ENCODE results near the gene EPHB3. TPM values are rescaled to one million over a fixed set of nuclear protein-coding genes. Genes with fewer than 3 reads are reported as not detected.

The EPHB3 gene
- total RNA-seq, 1 donor from 2014 or later = 13.4 TPM

- Mint-ChIP-seq H3K4me1 (peaks cover 13% of the 10 kb centered on the region), H3K9me3 (no peaks in the 10 kb centered on the region), H3K36me3 (ENCODE audit: low read depth) (no peaks in the 10 kb centered on the region), H3K4me3 (peak overlapping the region; percentile 79), H3K27ac (ENCODE audit: unreplicated experiment) (no peak overlapping the region), H3K27me3 (ENCODE audit: low read depth) (peaks cover 78% of the 10 kb centered on the region)
- TF ChIP-seq, protein P1, sequence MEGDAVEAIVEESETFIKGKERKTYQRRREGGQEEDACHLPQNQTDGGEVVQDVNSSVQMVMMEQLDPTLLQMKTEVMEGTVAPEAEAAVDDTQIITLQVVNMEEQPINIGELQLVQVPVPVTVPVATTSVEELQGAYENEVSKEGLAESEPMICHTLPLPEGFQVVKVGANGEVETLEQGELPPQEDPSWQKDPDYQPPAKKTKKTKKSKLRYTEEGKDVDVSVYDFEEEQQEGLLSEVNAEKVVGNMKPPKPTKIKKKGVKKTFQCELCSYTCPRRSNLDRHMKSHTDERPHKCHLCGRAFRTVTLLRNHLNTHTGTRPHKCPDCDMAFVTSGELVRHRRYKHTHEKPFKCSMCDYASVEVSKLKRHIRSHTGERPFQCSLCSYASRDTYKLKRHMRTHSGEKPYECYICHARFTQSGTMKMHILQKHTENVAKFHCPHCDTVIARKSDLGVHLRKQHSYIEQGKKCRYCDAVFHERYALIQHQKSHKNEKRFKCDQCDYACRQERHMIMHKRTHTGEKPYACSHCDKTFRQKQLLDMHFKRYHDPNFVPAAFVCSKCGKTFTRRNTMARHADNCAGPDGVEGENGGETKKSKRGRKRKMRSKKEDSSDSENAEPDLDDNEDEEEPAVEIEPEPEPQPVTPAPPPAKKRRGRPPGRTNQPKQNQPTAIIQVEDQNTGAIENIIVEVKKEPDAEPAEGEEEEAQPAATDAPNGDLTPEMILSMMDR (conservative IDR thresholded peaks at IDR 0.05) = no peak
- no peak for DNase-seq (ENCODE audit: low read depth, low spot score)
These were observed 36.6 kb upstream of the EPHB3 start for GRCh38 chr3:184524981-184525336.

DNA sequence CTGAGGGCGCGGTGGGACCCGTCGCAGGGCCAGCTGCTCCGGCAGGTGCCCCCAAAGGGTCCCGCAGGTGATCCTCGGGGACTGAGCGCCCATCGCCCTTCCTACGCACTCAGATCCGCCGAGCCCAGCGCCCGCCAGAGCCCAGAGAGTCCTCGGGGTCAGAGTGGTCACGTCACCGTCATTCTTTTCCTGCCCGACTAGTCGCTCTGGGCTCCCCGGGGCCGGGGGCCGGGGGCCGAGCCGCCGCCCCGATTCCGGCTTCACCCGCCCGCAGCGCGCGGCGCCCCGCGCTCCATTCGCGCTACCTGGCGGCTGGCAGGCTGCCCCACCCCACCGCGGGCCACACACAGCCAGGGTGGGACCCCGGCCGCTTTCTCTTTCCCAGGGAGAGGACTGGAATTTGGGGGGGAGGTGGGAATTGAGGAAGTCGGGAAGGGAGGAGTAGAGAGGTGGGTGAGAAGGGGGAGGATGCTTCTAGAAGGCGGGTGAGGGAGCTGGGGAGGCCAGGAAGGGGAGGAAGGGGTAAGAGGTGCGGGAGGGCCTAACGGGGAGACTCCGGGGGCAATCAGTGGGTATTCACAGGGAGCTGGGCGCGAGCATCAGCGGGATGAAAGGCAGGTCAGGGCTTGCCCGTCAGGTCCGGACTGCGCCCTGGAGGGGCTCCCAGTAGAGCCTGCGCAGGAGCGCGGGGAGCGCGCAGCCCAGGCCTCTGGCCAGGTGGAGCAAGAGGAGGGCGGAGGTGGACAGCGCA, 36.1 kb upstream of the EPHB3 start:
- TF ChIP-seq, protein P1 (conservative IDR thresholded peaks at IDR 0.05) = no peak
- peak overlapping the region; percentile 79 for H3K4me3 Mint-ChIP-seq
- peaks cover 13% of the 10 kb centered on the region for H3K4me1 Mint-ChIP-seq
- H3K9me3 Mint-ChIP-seq = no peaks in the 10 kb centered on the region
- no peaks in the 10 kb centered on the region for H3K36me3 Mint-ChIP-seq (ENCODE audit: low read depth)
- H3K27me3 Mint-ChIP-seq (ENCODE audit: low read depth) = peaks cover 83% of the 10 kb centered on the region
- no peak for DNase-seq (ENCODE audit: low read depth, low spot score)
- H3K27ac Mint-ChIP-seq (ENCODE audit: unreplicated experiment) = no peak overlapping the region

DNA sequence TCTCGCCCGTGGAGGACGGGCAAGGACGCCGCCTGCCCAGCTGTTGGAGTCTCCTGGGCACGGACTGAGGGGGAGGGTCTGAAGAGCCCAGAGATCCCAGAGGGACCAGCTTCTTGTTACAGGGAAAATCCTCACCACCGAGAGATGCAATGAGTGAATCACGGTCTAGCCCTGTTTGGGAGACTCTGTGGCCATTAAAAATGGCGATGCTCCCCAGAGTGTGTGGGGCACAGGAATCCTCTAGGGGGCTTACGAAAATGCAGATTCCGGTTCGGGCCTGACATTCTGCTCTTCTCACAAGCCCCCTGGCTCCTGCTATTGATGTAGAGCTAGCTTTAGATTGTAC, 35.5 kb upstream of the EPHB3 start:
- no peaks in the 10 kb centered on the region for H3K36me3 Mint-ChIP-seq (ENCODE audit: low read depth)
- H3K4me1 Mint-ChIP-seq = peaks cover 13% of the 10 kb centered on the region
- H3K27ac Mint-ChIP-seq (ENCODE audit: unreplicated experiment) = no peak overlapping the region
- no peaks in the 10 kb centered on the region for H3K9me3 Mint-ChIP-seq
- H3K27me3 Mint-ChIP-seq (ENCODE audit: low read depth) = peaks cover 89% of the 10 kb centered on the region
- DNase-seq (ENCODE audit: low read depth, low spot score) = no peak
- H3K4me3 Mint-ChIP-seq = peak overlapping the region; percentile 70
- TF ChIP-seq, protein P1 (conservative IDR thresholded peaks at IDR 0.05) = peak; percentile 47

GRCh38 chr3:184531626-184532280, 29.8 kb upstream of the EPHB3 start:
- Mint-ChIP-seq H3K4me3 (no peak overlapping the region), H3K9me3 (no peaks in the 10 kb centered on the region), H3K27ac (ENCODE audit: unreplicated experiment) (no peak overlapping the region), H3K4me1 (no peaks in the 10 kb centered on the region), H3K36me3 (ENCODE audit: low read depth) (no peaks in the 10 kb centered on the region), H3K27me3 (ENCODE audit: low read depth) (peaks cover 79% of the 10 kb centered on the region)
- TF ChIP-seq, protein P1 (conservative IDR thresholded peaks at IDR 0.05) = no peak
- DNase-seq (ENCODE audit: low read depth, low spot score) = no peak

DNA sequence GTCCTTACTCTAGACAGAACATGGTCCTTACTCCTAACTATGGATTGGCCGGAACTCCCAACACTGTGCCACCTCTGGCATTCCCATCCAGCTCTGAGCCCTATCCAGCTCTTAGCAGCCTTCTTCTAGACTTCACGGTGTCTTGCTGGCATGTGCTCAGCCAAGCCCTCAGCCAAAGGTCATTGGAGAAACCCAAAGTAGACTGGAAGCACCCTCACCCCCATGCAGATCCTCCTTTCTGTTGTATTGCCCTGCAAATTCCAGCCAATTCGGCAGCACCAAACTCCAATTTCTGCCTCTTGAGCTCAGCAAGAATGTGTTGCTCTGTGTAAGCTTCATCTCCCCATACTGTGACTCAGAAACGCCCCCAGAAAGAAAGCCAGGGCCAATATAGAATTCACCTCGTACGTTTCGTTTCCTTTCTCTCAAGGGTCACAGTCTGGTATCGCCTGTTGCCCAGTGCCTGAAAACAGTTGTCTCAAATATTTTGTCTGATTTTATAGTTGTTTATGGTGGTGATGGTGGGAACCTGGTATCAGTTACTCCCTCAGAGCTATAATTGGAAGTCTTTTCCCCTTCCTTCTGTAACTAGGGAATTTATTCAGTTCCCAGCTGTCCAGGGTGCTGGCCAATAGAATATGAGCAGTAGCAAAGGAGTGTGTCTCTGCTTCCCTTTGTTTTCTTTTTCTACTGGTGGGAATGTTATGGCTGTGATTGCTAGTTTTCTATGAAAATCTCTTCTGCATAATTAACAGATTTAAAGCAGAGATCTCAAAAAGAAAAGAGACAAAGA, 28.4 kb upstream of the EPHB3 start:
- peaks cover 79% of the 10 kb centered on the region for H3K27me3 Mint-ChIP-seq (ENCODE audit: low read depth)
- no peak for DNase-seq (ENCODE audit: low read depth, low spot score)
- peaks cover 4% of the 10 kb centered on the region for H3K4me1 Mint-ChIP-seq
- H3K36me3 Mint-ChIP-seq (ENCODE audit: low read depth) = no peaks in the 10 kb centered on the region
- TF ChIP-seq, protein P1 (conservative IDR thresholded peaks at IDR 0.05) = no peak
- no peaks in the 10 kb centered on the region for H3K9me3 Mint-ChIP-seq
- no peak overlapping the region for H3K4me3 Mint-ChIP-seq
- no peak overlapping the region for H3K27ac Mint-ChIP-seq (ENCODE audit: unreplicated experiment)
